HG02973 (cell line): ENCODE measurements around the gene MAGI2.

Experiments used
- ATAC-seq: cut with Tn5 transposase; IDR thresholded peaks from one replicate; pipeline ENCODE4 v1.9.1; 2021; ENCODE audit warnings: moderate library complexity; ENCODE audit not compliant: unreplicated experiment

The MAGI2 gene

GRCh38 chr7:77989981-77990566, 1463.4 kb downstream of the MAGI2 start:
- ATAC-seq: no peak

- ATAC-seq: no peak
Measured at GRCh38 chr7:77985974-77986339, 1467.5 kb downstream of the MAGI2 start.

GRCh38 chr7:77985232-77985973, 1468.1 kb downstream of the MAGI2 start:
- ATAC-seq: no peak

- no peak for ATAC-seq
Measured at GRCh38 chr7:77983973-77984372, 1469.5 kb downstream of the MAGI2 start.

GRCh38 chr7:77982926-77983550, 1470.4 kb downstream of the MAGI2 start:
- ATAC-seq: no peak

GRCh38 chr7:77980087-77980713, 1473.3 kb downstream of the MAGI2 start:
- no peak for ATAC-seq

- no peak for ATAC-seq
Measured at GRCh38 chr7:77979219-77979618, 1474.2 kb downstream of the MAGI2 start.

GRCh38 chr7:77975672-77976480, 1477.6 kb downstream of the MAGI2 start:
- ATAC-seq: no peak

GRCh38 chr7:77971726-77972125, 1481.7 kb downstream of the MAGI2 start:
- ATAC-seq: no peak

GRCh38 chr7:77967429-77967828, 1486.0 kb downstream of the MAGI2 start:
- ATAC-seq: no peak
